ENCODE measurements around the gene TSPAN18. TPM values are rescaled to one million over a fixed set of nuclear protein-coding genes. Genes with fewer than 3 reads are reported as not detected.

TSPAN18 gene
- total RNA-seq, 4 donors from 2014 or later, result 0.95 to 4.5 (median 2.3) TPM

- no peak for DNase-seq (ENCODE audit: low spot score in 2 of 2)
- intact Hi-C loops (cut with DNase I; ENCODE audit: low total_unique reads), result no loop called here
- WGBS, 2 donors, result 88 to 91% methylated on average over 4 to 7 of the region's 7 CpGs
- TF ChIP-seq CTCF (IDR thresholded peaks at IDR 0.05), result no peak
- no peak for TF ChIP-seq POLR2A (IDR thresholded peaks at IDR 0.05)
- H3K4me3 ChIP-seq (ENCODE audit: low read depth, poor library complexity, severe bottlenecking), result no peak overlapping the region
These were observed 236.4 kb downstream of the TSPAN18 start for GRCh38 chr11:44963136-44963535.

DNA sequence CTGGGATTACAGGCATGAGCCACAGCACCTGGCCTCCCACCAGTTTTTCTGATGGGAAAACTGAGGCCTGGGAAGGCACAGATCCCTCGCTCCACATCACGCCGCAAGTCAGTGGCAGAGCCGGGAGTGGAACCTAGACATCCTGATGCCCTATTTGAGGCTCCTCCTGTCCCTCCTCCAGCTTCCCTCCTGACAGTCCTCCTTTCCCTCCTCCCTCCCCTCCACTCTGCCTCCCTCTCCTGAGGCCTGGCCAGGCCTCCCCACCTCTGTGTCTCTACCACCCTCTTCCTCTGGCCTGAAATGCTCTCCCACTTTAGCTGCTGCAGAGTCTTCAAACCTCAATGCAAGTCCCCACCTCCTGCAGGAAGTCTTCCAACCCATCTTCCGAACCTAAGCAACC, 237.2 kb downstream of the TSPAN18 start:
- H3K4me3 ChIP-seq (ENCODE audit: low read depth, poor library complexity, severe bottlenecking), result no peak overlapping the region
- no peak for DNase-seq (ENCODE audit: low spot score in 2 of 2)
- TF ChIP-seq POLR2A (IDR thresholded peaks at IDR 0.05) (no peak), CTCF (IDR thresholded peaks at IDR 0.05) (no peak)
- 89 to 92% methylated on average over 5 of the region's 5 CpGs for WGBS, 2 donors
- intact Hi-C loops (cut with DNase I; ENCODE audit: low total_unique reads), result no loop called here

- no peak for DNase-seq (ENCODE audit: low spot score in 2 of 2)
- intact Hi-C loops (cut with DNase I; ENCODE audit: low total_unique reads), result no loop called here
- TF ChIP-seq CTCF (IDR thresholded peaks at IDR 0.05), result no peak
- no peak for TF ChIP-seq POLR2A (IDR thresholded peaks at IDR 0.05)
- no peak overlapping the region for H3K4me3 ChIP-seq (ENCODE audit: low read depth, poor library complexity, severe bottlenecking)
- WGBS, 2 donors, result 74 to 81% methylated on average over 9 of the region's 9 CpGs
These were observed 237.9 kb downstream of the TSPAN18 start for GRCh38 chr11:44964526-44965209.

DNA sequence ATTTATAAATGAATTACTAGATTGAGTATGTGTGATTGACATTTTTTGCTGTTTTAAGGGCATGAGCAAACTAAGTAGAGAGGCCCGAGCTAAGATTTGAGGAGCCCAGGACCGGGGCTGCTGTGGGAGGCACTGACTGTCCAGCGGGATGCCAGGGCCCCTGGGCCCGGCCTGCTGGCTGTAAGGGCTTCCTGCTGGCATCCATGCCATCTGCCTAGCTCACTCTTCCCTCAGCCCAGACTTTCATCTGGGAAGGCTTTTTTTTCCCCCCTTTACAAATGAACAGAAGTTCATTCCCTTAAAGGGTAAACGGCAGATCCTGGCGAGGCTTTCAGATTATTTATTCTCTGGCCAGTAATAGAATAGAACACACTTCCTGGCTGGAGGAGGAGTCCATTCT, 239.9 kb downstream of the TSPAN18 start:
- intact Hi-C loops (cut with DNase I; ENCODE audit: low total_unique reads), result no loop called here
- WGBS, 2 donors, result 83 to 95% methylated on average over 6 of the region's 6 CpGs
- DNase-seq (ENCODE audit: low spot score in 2 of 2), result no peak
- no peak overlapping the region for H3K4me3 ChIP-seq (ENCODE audit: low read depth, poor library complexity, severe bottlenecking)
- no peak for TF ChIP-seq POLR2A (IDR thresholded peaks at IDR 0.05)

DNA sequence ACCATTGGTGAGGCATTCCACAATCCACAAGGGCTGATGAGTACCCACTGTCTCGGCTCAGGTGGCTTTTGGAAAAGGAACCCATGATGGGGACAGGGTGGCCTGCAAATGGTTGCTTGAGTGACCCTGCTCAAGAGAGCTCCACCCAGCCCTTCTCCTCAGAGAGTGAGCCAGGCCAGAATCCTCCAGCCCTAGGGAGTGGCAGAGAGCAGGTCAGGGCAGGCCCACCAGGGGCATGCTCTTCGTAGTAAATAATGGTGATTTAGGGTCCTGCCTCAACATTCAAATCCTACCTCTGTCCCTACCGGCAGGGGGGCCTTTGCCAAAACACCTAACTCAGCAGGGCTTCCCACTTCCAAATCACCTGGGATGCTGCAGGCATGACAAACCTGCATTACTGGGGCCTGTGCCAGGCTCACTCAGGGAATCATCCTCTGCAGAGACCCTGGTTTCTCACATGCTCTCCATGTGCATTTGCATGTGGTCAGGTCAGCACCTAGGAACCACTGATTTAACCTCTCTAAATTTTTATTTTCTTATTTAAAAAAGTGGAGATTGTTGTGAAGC, 241.3 kb downstream of the TSPAN18 start:
- no peak for TF ChIP-seq POLR2A (IDR thresholded peaks at IDR 0.05)
- no peak for TF ChIP-seq CTCF (IDR thresholded peaks at IDR 0.05)
- intact Hi-C loops (cut with DNase I; ENCODE audit: low total_unique reads), result no loop called here
- H3K4me3 ChIP-seq (ENCODE audit: low read depth, poor library complexity, severe bottlenecking), result no peak overlapping the region
- no peak for DNase-seq (ENCODE audit: low spot score in 2 of 2)
- WGBS, 2 donors, result 63 to 70% methylated on average over 2 of the region's 3 CpGs

DNA sequence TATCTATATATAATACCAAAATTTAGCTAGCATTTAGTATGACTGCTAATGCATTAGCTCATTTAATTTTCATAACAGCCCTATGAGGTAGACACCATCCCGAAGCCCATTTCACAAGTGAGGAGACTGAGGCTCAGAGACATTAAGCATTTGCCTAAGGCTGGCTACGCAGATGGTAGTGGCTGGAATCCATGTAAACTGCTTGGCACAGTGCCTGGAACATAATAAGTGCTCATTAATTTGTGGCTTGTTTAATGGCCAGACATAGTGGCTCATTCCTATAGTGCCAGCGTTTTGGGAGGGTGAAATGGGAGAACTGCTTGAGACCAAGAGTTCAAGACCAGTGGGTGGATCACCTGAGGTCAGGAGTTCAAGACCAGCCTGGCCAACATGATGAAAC, 241.7 kb downstream of the TSPAN18 start:
- 47 to 54% methylated on average over 3 of the region's 3 CpGs for WGBS, 2 donors
- DNase-seq (ENCODE audit: low spot score in 2 of 2), result no peak
- TF ChIP-seq POLR2A (IDR thresholded peaks at IDR 0.05) (no peak), CTCF (IDR thresholded peaks at IDR 0.05) (no peak)
- no peak overlapping the region for H3K4me3 ChIP-seq (ENCODE audit: low read depth, poor library complexity, severe bottlenecking)
- intact Hi-C loops (cut with DNase I; ENCODE audit: low total_unique reads), result no loop called here
